ENCODE measurements around the gene CYP2W1. TPM values are rescaled to one million over a fixed set of nuclear protein-coding genes. Genes with fewer than 3 reads are reported as not detected.

Gene CYP2W1
- total RNA-seq, 1 donor from 2014 or later, result not detected

DNA sequence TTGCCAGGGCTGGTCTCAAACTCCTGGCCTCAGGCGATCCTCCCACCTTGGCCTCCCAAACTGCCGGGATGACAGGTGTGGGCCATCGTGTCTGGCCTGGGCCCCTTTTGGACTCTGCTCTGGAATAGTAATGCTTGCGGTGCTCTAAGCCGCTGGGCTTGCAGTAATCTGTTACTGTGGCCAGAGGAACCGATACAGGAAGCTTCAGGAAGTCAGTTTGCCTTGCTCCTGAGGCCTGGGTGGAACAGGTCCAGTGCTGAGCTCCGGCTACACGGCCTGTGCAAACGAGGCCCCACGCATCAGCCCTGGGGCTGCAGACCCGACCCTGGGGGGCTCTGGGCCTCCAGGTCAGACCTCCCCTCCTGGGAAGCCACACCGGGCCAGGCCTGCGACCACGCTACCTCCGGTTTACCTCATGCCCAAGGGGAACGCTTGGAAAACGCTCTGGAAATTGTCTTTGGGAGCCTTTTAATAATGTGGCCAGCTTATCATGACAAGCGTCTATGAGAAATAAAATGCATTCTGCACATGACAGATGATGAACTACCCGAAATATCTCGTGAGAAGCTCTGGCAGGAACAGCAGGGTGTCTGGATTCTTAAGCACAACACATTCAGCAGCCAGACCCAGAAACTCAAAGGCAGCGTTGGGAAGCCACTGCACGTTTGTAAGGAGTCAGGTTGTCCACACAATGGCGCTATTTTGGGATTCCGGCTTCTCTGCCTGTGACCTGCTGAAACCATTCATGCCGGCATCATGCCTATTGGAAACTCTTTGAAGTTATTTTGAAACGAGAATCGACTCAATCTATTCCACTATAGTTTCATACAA, 18.4 kb upstream of the CYP2W1 start:
- Histone ChIP-seq H2AFZ (ENCODE audit: low read depth, low read length) (no peak overlapping the region), H3K36me3 (ENCODE audit: insufficient read depth, low read length) (peaks cover 13% of the 10 kb centered on the region), H3K27me3 (ENCODE audit: insufficient read depth, low read length) (no peaks in the 10 kb centered on the region), H4K20me1 (ENCODE audit: insufficient read depth, low read length) (peaks cover 33% of the 10 kb centered on the region), H3K9me3 (ENCODE audit: insufficient read depth, low read depth, low read length) (no peaks in the 10 kb centered on the region), H3K4me2 (ENCODE audit: low read length) (peak overlapping the region; percentile 12), H3K4me1 (ENCODE audit: insufficient read depth, low read length) (no peaks in the 10 kb centered on the region), H3K9ac (ENCODE audit: low read length) (no peak overlapping the region), H3K27ac (ENCODE audit: low read depth, low read length) (no peak overlapping the region), H3K4me3 (ENCODE audit: insufficient read depth, low read depth, low read length) (no peak overlapping the region), H3K79me2 (ENCODE audit: insufficient read depth, low read length) (peaks cover 5% of the 10 kb centered on the region)
- DNase-seq (ENCODE audit: low read depth), result peak; percentile 47
- H3K36me3 Mint-ChIP-seq (ENCODE audit: low read depth, unreplicated experiment), result peaks cover 8% of the 10 kb centered on the region
- H3K4me1 Mint-ChIP-seq (ENCODE audit: low read depth, unreplicated experiment), result peaks cover 6% of the 10 kb centered on the region
- H3K27me3 Mint-ChIP-seq (ENCODE audit: low read depth, unreplicated experiment), result peaks cover 9% of the 10 kb centered on the region
- no peak for TF ChIP-seq EZH2 (IDR thresholded peaks at IDR 0.05; ENCODE audit: insufficient read depth, low read length)
- TF ChIP-seq, protein P1, sequence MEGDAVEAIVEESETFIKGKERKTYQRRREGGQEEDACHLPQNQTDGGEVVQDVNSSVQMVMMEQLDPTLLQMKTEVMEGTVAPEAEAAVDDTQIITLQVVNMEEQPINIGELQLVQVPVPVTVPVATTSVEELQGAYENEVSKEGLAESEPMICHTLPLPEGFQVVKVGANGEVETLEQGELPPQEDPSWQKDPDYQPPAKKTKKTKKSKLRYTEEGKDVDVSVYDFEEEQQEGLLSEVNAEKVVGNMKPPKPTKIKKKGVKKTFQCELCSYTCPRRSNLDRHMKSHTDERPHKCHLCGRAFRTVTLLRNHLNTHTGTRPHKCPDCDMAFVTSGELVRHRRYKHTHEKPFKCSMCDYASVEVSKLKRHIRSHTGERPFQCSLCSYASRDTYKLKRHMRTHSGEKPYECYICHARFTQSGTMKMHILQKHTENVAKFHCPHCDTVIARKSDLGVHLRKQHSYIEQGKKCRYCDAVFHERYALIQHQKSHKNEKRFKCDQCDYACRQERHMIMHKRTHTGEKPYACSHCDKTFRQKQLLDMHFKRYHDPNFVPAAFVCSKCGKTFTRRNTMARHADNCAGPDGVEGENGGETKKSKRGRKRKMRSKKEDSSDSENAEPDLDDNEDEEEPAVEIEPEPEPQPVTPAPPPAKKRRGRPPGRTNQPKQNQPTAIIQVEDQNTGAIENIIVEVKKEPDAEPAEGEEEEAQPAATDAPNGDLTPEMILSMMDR (IDR thresholded peaks at IDR 0.05; ENCODE audit: insufficient read depth, low read depth, low read length), result peak; percentile 45
- H3K27ac Mint-ChIP-seq (ENCODE audit: unreplicated experiment), result no peak overlapping the region
- FAIRE-seq, result no peak
- no peak overlapping the region for H3K4me3 Mint-ChIP-seq (ENCODE audit: unreplicated experiment)
- H3K9me3 Mint-ChIP-seq (ENCODE audit: unreplicated experiment), result no peaks in the 10 kb centered on the region

DNA sequence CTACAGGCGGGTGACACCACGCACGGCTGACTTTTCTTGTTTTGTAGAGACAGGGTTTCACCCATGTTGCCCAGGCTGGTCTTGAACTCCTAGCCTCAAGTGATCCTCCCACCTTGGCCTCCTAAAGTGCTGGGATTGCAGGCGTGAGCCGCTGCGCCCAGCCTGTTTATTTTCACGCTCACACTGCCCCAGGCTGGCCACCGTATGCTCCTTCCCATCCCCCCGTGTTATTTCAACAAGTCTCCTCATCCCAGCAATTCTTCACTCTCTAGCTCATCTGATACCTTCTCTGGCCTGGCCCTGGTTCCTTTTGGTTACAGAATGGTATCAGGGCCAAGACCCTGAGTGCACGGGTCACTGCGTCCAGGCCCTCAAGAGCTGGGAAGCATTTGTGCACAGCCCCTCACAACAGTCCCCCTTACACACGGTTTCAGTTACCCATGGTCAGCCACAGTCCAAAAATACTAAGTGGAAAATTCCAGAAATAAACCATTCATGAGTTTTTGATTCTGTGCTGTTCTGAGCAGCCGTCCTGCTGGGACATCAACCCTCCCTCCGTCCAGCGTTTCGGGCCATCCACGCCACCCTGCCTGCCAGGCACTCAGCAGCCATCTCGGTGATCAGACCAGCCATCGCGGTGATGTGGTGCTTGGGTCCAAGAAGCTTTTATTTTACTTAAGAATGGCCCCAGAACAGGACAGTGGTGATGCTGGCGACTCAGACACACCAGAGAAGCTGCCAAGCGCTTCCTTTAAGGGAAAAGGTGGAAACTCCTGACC, 16.5 kb upstream of the CYP2W1 start:
- Mint-ChIP-seq H3K4me3 (ENCODE audit: unreplicated experiment) (no peak overlapping the region), H3K9me3 (ENCODE audit: unreplicated experiment) (no peaks in the 10 kb centered on the region), H3K27me3 (ENCODE audit: low read depth, unreplicated experiment) (no peaks in the 10 kb centered on the region), H3K27ac (ENCODE audit: unreplicated experiment) (no peak overlapping the region), H3K4me1 (ENCODE audit: low read depth, unreplicated experiment) (peaks cover 6% of the 10 kb centered on the region), H3K36me3 (ENCODE audit: low read depth, unreplicated experiment) (peaks cover 13% of the 10 kb centered on the region)
- Histone ChIP-seq H3K4me3 (ENCODE audit: insufficient read depth, low read depth, low read length) (no peak overlapping the region), H3K4me1 (ENCODE audit: insufficient read depth, low read length) (no peaks in the 10 kb centered on the region), H4K20me1 (ENCODE audit: insufficient read depth, low read length) (peaks cover 48% of the 10 kb centered on the region), H3K9ac (ENCODE audit: low read length) (no peak overlapping the region), H2AFZ (ENCODE audit: low read depth, low read length) (no peak overlapping the region), H3K36me3 (ENCODE audit: insufficient read depth, low read length) (peaks cover 13% of the 10 kb centered on the region), H3K79me2 (ENCODE audit: insufficient read depth, low read length) (peaks cover 23% of the 10 kb centered on the region), H3K27me3 (ENCODE audit: insufficient read depth, low read length) (no peaks in the 10 kb centered on the region), H3K4me2 (ENCODE audit: low read length) (no peak overlapping the region), H3K27ac (ENCODE audit: low read depth, low read length) (no peak overlapping the region), H3K9me3 (ENCODE audit: insufficient read depth, low read depth, low read length) (no peaks in the 10 kb centered on the region)
- FAIRE-seq, result no peak
- TF ChIP-seq, protein P1 (IDR thresholded peaks at IDR 0.05; ENCODE audit: insufficient read depth, low read depth, low read length), result no peak
- TF ChIP-seq EZH2 (IDR thresholded peaks at IDR 0.05; ENCODE audit: insufficient read depth, low read length), result no peak
- no peak for DNase-seq (ENCODE audit: low read depth)
